Measurements from ENCODE around the gene ABCE1. TPM values are rescaled to one million over a fixed set of nuclear protein-coding genes. Genes with fewer than 3 reads are reported as not detected.

Gene ABCE1
- total and polyA plus RNA-seq, 2 donors (not counting 3 experiments of a cell fraction or from before 2014, with no cell fraction given): 38.4 to 114 TPM

DNA sequence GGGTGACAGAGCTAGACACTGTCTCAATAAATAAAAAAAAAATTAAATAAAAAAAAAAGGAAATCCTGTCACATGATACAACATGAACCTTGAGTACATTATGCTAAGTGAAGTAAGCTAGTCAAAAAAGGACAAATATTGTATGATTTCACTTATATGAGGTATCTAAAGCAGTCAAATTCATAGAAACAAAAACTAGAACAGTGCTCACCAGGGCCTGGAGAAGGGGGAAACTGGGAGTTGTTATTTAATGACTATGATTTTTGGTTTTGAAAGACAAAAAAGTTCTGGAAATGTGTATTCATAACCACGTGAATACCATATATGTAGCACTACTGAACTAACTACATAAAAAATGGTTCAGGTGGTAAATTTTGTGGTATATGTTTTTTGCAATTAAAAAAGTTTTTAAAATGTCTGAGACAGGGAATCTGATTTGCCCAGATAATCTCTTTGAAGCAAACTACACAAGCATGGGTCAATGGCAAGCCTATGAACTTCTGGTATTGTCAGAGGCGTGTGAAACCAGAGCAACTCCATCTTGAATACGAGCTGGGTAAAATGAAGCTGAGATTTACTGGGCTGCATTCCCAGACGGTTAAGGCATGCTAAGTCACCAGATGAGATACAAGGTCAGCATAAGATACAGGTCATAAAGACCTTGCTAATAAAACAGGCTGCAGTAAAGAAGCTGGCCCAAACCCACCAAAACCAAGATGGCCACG, 42.4 kb upstream of the ABCE1 start:
- Histone ChIP-seq H3K9me1 (replicated peaks; ENCODE audit: control insufficient read depth, extremely low read depth, insufficient read depth, low read length) (no peaks in the 10 kb centered on the region), H3K27me3 (ENCODE audit: control insufficient read depth in 2 of 2, insufficient read depth in 2 of 2, low read length in 2 of 2) (no peaks in the 10 kb centered on the region), H3K4me3 (replicated peaks in 1 of 3; ENCODE audit: insufficient read depth in 1 of 3, low read depth in 1 of 3, low read length in 3 of 3) (no peak overlapping the region), H4K20me1 (replicated peaks; ENCODE audit: control insufficient read depth, extremely low read depth, insufficient read depth, low read length) (no peaks in the 10 kb centered on the region), H3K9me3 (replicated peaks; ENCODE audit: control insufficient read depth, insufficient read depth, low read length) (no peaks in the 10 kb centered on the region), H3K4me1 (ENCODE audit: control insufficient read depth, extremely low read depth, insufficient read depth, low read length) (no peaks in the 10 kb centered on the region), H3K4me2 (ENCODE audit: insufficient read depth, low read length) (no peak overlapping the region), H3K9ac (replicated peaks; ENCODE audit: extremely low read depth, insufficient read depth, low read length) (no peak overlapping the region), H3K36me3 (ENCODE audit: control insufficient read depth in 2 of 2, extremely low read depth in 1 of 2, insufficient read depth in 2 of 2, low read length in 2 of 2) (no peaks in the 10 kb centered on the region), H3K79me2 (ENCODE audit: control insufficient read depth, insufficient read depth, low read length) (peaks cover 3% of the 10 kb centered on the region), H3K27ac (ENCODE audit: insufficient read depth, low read depth, low read length) (no peak overlapping the region), H2AFZ (ENCODE audit: low read depth, low read length) (no peak overlapping the region)
- dilution Hi-C loops (cut with MboI; ENCODE audit: extremely low pct_ligation_motif_present, low sequenced_read_pairs): no loop called here
- TF ChIP-seq POLR2AphosphoS5 (IDR thresholded peaks at IDR 0.05; ENCODE audit: insufficient read depth, low read depth, low read length): no peak
- TF ChIP-seq, protein P1, sequence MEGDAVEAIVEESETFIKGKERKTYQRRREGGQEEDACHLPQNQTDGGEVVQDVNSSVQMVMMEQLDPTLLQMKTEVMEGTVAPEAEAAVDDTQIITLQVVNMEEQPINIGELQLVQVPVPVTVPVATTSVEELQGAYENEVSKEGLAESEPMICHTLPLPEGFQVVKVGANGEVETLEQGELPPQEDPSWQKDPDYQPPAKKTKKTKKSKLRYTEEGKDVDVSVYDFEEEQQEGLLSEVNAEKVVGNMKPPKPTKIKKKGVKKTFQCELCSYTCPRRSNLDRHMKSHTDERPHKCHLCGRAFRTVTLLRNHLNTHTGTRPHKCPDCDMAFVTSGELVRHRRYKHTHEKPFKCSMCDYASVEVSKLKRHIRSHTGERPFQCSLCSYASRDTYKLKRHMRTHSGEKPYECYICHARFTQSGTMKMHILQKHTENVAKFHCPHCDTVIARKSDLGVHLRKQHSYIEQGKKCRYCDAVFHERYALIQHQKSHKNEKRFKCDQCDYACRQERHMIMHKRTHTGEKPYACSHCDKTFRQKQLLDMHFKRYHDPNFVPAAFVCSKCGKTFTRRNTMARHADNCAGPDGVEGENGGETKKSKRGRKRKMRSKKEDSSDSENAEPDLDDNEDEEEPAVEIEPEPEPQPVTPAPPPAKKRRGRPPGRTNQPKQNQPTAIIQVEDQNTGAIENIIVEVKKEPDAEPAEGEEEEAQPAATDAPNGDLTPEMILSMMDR (IDR thresholded peaks at IDR 0.05; ENCODE audit: extremely low read depth in 1 of 2, insufficient read depth in 1 of 2, low read depth in 1 of 2, low read length in 2 of 2): no peak
- CTCF ChIA-PET: no interaction called here
- POLR2A ChIA-PET: no interaction called here
- BruUV-seq (replicated peaks): no TSS peak
- no peak for FAIRE-seq
- no peak for DNase-seq (ENCODE audit: low read depth, low spot score)
- intact Hi-C loops (cut with micrococcal nuclease): no loop called here

- intact Hi-C loops (cut with micrococcal nuclease): no loop called here
- H3K79me2 ChIP-seq (ENCODE audit: control insufficient read depth, insufficient read depth, low read length): peaks cover 3% of the 10 kb centered on the region
- DNase-seq (ENCODE audit: low read depth, low spot score) (no peak), FAIRE-seq (no peak)
- BruUV-seq (replicated peaks): no TSS peak
- H2AFZ ChIP-seq (ENCODE audit: low read depth, low read length): no peak overlapping the region
- H3K4me3 ChIP-seq (replicated peaks in 1 of 3; ENCODE audit: insufficient read depth in 1 of 3, low read depth in 1 of 3, low read length in 3 of 3): no peak overlapping the region
- TF ChIP-seq JUN (IDR thresholded peaks at IDR 0.05; ENCODE audit: borderline replicate concordance, insufficient read depth, insufficient read length, low read depth) (no peak), FOS (IDR thresholded peaks at IDR 0.05; ENCODE audit: borderline replicate concordance, insufficient read depth, low read length) (no peak), POLR2A (IDR thresholded peaks at IDR 0.05; ENCODE audit: low read depth, low read length) (no peak), EZH2 (IDR thresholded peaks at IDR 0.05; ENCODE audit: borderline replicate concordance, low read depth, low read length, severe bottlenecking) (no peak)
- TF ChIP-seq, protein P1 (IDR thresholded peaks at IDR 0.05; ENCODE audit: extremely low read depth in 1 of 2, insufficient read depth in 1 of 2, low read depth in 1 of 2, low read length in 2 of 2): no peak
- TF ChIP-seq, protein P2, sequence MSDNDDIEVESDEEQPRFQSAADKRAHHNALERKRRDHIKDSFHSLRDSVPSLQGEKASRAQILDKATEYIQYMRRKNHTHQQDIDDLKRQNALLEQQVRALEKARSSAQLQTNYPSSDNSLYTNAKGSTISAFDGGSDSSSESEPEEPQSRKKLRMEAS (IDR thresholded peaks at IDR 0.05; ENCODE audit: insufficient read depth, insufficient read length): no peak
- ChIA-PET POLR2A (no interaction called here), CTCF (no interaction called here)
- H3K9ac ChIP-seq (replicated peaks; ENCODE audit: extremely low read depth, insufficient read depth, low read length): no peak overlapping the region
- no peaks in the 10 kb centered on the region for H3K9me3 ChIP-seq (replicated peaks; ENCODE audit: control insufficient read depth, insufficient read depth, low read length)
- no peaks in the 10 kb centered on the region for H4K20me1 ChIP-seq (replicated peaks; ENCODE audit: control insufficient read depth, extremely low read depth, insufficient read depth, low read length)
- H3K36me3 ChIP-seq (ENCODE audit: control insufficient read depth in 2 of 2, extremely low read depth in 1 of 2, insufficient read depth in 2 of 2, low read length in 2 of 2): no peaks in the 10 kb centered on the region
- dilution Hi-C loops (cut with MboI; ENCODE audit: extremely low pct_ligation_motif_present, low sequenced_read_pairs): no loop called here
- no peak overlapping the region for H3K27ac ChIP-seq (ENCODE audit: insufficient read depth, low read depth, low read length)
- H3K4me1 ChIP-seq (ENCODE audit: control insufficient read depth, extremely low read depth, insufficient read depth, low read length): no peaks in the 10 kb centered on the region
- H3K9me1 ChIP-seq (replicated peaks; ENCODE audit: control insufficient read depth, extremely low read depth, insufficient read depth, low read length): no peaks in the 10 kb centered on the region
- no peaks in the 10 kb centered on the region for H3K27me3 ChIP-seq (ENCODE audit: control insufficient read depth in 2 of 2, insufficient read depth in 2 of 2, low read length in 2 of 2)
- no peak overlapping the region for H3K4me2 ChIP-seq (ENCODE audit: insufficient read depth, low read length)
Observed at GRCh38 chr4:145056325-145057130, 41.6 kb upstream of the ABCE1 start.
